NCI-H510A (cell line): ENCODE data around the gene SLC38A2.
"Not testable (repeated sequence)": the region's sequence is repeated elsewhere in the genome, so short reads cannot be mapped to it uniquely, and the experiment has no call there.

Experiments
- DNase-seq: peaks from one replicate; lab custom pipeline; 2025; lab: John Stamatoyannopoulos, UW

Gene SLC38A2

DNA sequence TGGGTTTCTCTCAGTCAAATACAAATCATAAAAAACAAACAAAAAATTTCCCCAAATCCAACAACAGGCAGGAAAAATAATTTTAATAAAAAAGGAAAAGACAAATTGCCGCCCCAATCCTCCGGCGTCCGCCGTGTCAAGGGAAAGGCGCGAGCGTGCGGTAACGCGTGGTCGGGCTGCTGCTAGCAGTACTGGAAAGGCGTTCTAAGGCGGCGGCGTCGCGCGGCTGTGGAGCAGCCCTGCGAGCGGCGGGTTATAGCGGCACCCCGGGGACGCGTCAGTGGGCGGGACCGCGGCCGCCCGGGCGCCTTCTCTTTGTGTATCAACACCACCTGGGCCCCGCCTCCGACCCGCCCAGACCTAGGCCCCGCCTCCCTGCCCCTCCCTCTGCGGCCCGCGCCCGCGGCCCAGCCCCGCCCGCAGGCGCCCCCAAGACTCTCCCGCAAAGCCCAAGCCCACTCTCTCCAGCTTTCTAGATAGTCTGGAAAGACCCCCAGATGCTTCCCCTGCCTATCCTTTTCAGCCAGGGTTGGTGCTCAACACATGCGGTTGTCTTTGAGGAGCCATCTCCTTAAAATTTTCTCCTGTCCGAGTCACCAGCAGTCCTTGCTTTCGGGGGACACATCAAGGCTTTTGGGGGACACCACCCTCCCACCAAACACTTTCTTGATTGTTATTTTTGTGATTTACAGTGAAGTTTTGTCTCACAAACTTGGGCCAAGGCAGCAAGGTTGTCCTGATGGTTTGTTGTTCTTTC, at the start of gene SLC38A2:
Gene SLC38A2, minus strand, starts transcription at position 230 of the 757 bp plus-strand sequence. CDS start 1,480 bp downstream, outside the sequence.
- peak; percentile 72 for DNase-seq

DNA sequence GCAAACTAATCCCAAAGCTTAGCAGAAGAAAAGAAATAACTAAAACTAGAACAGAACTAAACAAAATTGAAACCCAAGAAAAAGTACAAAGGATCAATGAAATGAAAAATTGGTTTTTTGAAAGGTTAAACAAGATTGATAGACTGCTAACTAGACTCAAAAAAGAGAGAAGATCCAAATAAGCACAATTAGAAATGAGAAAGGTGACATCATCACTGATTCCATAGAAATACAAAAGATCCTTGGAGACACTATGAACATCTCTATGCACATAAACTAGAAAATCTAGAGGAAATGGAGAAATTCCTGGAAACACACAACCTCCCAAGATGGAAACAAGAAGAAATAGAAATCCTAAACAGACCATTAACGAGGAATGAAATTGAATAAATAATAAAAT, 47.1 kb upstream of the SLC38A2 start:
- DNase-seq = no peak

DNA sequence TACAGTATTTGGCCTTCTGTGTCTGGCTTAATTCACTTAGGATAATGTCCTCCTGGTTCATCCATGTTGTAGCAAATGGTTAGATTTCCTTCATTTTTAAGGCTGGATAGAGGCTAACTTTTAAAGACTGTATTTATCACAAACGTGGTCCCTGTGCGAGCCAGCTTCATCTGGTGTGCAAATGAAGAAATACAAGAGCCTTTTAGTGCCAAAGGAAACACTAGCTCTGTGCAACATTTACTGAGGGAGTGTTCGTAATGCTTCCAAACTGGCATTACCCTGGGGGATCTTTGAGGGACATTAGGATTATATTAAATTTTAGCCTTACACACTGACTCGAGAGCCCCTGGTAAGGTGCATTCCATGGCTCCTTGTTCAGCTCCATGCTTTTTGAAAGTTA, 43.0 kb upstream of the SLC38A2 start:
- DNase-seq = no peak

DNA sequence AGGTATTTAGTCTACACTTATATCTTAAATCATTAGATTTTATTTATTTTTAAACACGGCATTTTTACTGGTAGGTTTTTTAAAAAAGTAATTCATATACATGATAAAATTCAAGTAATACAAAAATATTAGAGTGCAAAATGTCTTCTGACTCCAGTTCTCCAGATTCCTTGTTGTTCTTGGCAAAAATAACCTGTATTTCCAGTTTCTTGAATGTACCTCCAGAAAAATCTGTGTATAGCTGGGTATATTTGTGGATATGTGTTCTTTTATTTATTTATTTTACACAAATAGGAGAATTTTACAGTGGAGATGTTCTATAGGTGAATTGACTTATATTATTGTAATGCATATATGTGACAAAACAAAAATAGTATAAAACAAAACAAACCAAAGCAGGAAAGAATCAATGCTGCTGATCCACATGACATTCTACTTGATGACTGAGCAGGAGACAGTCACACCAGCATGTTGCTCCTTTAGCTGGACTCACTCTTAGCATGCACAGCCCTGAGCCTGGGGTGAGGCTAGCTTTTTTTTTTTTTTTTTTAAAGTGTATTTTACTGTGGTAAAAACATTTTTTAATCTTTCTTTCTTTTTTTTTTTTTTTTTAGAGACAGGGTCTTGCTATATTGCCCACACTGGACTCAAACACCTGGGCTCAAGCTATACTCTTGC, 42.2 kb upstream of the SLC38A2 start:
- no peak for DNase-seq

DNA sequence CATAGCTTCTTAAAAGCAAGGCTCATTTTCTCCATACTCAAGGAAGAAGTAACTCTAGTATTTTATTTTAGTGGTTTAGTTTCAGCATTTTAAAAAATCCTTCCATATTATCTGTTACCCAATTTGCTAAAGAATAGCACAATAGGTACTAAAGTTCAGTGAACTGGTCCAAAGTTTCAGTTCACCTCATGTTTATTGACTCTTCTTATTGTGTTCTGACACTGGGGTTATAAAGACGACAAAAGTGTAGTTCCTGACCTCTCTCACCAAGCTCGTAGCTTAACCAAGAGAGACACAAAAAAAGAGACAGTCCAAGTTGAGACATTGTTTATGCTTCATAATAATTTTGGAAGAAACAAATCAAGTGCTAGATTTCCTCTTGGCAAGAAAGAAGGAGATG, 40.8 kb upstream of the SLC38A2 start:
- DNase-seq = no peak

DNA sequence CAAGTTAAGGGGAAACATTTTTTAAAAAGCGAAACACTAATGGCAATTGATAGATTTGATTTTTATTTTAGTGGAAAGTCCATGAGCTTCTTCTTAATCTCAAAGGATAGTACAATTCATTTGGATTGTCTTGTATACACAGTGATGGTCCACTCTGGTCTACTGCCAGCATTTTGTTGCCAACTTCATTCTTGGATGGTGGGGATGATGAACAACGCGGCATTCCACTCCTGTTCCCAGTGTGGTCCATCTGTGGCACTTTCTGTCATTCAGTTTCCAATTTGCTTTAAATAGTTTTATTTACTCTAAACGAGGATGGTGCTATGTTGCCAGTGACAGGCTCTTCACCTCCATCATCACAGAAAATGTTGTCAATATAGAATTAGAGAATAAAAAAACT, 40.3 kb upstream of the SLC38A2 start:
- no peak for DNase-seq

DNA sequence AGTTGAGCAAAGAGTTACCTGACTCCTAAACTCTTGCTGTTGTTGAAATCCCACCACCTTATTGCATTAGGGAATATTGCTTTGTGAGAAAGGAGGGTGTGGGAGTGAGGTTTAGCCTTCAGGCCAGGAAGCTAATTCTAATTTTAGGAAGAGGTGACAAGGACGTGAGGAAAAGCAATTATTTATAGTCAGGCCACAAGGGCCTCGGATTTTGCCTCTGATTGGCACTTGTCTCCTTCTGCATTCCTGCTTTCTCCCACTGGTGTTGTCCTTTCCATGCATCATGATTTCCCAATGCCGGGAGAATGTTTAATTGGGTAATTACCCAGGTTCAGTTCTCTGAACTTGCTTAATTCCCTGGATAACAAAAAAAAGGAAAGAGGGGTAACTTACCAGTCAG, 37.9 kb upstream of the SLC38A2 start:
- no peak for DNase-seq

DNA sequence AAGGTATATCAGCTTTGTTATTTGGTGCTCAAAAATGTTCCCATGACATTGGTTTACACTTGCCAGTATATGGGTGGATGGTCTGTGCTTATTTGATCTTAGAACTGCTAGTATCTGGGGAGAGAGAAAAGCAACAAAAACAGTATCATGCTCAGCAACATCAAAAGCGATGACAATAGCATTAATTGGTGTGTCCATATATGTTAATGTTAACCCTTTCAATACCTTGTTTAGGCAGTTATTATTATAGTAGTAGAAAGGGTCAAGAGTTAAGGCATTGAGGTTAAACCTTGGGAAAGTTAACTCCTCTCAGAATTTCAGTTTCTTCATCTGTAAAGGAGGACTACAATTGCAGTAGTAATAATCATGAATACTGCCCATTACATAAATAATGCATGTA, 37.4 kb upstream of the SLC38A2 start:
- DNase-seq = no peak

DNA sequence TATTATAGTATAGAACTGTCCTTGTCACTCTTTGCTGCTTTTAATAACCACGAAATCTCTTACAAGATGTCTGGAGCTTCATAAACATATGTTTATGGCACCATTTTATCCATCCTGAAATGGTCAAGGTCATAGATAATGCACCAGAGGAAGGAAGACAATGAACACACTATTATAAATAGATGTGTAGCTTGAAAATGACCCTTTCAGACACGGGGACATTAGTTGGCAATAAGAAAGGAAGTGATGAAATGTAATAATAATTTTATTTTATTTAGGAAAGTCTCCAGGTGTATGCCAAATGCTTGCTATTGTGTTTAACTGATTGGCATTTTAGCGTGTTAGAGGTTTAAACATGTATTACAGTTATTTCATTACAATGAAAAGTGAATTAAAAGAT, 36.8 kb upstream of the SLC38A2 start:
- DNase-seq = no peak

DNA sequence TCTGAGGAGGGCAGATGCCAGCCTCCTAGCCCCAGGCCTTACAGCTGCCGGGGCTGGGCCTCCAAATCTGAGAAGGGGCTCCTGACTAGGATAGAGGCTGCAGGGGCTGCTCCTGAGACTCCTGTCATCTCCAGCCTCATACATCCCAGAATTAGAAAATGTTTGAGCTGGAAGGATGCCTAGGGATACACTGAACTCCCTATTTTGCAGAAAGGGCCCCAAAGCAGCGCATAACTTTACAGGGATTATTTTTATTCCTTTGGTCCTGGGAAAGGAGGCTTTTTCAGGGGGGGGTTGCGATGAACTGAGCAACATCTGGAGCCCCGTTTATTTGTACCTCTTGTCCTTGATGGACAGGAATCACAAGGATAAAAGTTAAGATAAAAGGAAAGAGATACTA, 35.9 kb upstream of the SLC38A2 start:
- DNase-seq = no peak

DNA sequence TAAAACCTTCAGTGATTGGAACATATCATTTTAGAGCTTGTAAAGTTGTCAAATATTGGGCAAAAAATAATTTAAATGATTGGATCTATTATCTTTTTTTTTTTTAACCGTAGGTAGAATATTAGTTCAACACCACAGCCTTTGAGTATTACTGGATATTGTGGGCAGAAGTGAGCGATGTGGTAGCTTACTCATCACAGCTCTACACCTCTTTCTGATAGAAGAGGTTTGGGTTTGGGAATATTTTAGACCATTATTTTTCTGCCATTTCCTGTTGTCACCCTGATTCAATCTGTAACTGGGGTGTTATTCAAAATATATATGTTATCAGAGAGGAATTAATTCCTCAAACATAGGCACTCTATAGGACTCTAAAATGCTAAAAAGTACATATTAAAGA, 34.8 kb upstream of the SLC38A2 start:
- no peak for DNase-seq

DNA sequence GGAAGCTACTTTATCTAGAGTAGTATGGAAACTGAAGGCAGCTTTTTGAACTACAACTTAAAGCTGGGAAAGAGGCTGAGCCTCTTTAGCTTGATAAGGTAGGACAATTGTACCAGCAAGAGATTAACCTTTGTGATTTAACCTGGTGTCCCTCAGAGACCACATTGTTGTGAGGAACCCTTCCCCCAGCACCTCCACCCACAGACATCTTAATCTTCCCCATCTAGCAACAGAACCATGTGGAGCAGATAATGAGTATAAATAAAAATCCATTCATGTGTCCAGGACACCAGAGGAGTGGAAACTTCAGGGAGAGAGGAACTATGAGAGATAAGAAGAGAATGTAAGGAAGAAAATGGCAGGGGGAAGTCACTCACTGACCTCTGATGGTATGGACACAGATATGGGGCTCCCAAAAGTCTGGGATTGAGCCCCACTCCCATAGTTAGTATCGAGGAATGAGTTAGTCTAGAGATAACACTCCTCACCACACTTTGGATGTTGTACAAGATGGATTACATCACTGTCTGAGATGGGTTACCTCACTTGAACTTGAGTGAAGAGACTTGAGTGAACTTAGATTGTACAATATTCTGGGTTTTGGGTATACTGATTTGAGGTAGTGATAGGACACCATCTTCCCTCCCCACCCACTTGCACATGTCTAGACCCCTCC, 33.9 kb upstream of the SLC38A2 start:
- DNase-seq = no peak

DNA sequence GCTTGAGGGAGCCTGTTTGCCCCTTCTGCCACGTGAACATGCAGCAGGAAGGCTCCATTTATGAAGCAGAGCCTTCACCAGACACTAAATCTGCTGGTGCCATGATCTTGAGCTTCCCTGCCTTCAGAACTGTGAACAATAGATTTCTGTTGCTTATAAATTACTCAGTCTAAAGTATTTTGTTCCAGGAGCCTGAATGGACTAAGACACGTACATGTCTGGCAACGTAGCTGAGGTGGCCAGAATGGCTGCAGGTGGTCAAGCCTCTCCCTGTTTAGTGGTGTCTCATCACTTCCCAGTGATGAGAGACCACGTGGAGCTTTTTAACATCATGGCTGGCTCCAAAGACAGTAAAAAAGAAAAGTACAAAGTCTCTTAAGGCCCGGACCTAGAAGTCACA, 32.2 kb upstream of the SLC38A2 start:
- DNase-seq = no peak

DNA sequence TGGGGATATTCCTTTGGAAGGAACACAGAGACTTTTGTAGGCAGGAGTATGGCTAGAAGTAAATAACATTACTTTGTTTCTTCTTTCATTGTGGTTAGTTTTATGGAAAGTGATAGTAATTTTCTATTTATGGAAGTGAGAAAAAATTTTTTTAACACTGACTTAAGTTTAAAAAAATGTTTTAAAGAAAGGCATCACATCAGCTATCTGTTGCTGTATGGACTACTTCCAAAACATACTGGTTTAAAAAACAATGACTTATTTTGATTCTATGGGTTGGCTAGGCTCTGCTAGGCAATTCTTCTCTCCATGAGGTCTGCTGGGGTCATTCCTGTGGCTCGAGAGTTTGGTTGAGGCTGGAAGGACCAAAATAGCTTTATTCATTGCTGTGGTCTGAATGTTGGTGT, 31.7 kb upstream of the SLC38A2 start:
- DNase-seq = no peak

DNA sequence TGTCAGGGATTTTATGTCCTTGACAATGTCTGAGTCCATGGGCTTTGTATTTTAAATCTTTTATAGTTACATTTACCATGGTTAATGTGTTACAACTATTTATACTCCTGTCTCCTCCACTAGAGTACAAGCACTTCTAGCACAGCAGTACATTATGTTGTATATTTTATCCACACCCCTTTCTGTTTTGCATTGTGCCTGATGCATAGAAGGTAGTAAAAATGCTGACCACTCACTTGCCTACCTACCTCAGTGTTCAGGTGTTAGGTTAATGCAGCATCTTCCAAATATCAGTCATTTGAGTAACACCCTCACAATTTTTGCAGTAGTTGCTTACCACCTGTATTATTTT, 31.1 kb upstream of the SLC38A2 start:
- DNase-seq = no peak

DNA sequence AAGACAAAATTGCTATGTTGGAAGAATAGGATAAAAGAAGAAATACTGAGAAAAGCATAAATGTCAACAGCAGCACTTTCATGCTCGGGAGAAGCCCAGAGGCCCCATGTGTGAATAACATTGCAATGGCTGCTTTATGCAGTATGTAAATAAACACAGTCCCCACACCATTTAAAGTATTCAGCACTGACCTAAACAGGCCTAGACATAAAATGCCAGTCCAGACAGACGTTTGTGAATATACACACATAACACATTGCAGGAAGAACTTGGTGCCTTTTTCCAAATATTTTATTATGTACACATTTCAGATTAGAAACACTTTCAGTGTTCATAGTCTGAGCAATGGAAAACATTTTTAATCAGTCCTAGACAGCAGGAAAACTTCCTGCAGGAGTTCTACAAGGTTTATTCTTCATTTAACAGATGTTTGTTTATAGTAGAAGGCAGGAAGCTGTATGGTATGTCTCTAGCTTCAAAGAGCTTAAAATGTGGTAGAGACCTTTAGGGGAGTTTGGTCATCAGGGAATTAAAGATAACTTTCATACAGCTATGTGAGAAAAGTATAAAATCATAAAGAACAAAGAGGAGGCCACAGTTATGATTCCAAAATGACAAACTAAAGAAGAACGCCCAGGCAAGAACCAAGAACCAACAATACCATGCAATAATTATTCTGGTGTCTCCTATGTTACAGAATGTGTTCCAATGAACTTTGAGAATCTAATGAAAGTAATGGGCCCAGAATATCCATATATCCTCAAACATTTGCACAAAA, 30.6 kb upstream of the SLC38A2 start:
- DNase-seq = no peak

DNA sequence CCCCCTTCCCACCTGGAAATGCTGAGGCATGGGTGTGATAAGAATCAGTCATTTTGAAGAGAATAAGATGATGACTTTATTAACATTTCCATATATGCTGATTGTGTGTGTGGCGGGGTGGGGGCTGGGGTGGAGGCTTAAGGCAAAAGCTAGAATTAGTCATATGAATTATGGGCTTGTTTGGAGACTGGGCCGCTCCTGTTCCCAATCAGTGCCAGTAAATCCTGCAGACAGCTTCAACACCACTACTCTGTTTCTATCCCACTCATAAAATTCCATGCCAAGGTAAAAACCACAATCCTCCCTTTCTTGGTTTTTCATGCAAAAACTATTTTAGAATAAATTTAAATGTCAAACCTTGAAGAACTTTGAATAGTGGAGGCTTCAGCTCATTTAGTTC, 29.9 kb upstream of the SLC38A2 start:
- DNase-seq = no peak

DNA sequence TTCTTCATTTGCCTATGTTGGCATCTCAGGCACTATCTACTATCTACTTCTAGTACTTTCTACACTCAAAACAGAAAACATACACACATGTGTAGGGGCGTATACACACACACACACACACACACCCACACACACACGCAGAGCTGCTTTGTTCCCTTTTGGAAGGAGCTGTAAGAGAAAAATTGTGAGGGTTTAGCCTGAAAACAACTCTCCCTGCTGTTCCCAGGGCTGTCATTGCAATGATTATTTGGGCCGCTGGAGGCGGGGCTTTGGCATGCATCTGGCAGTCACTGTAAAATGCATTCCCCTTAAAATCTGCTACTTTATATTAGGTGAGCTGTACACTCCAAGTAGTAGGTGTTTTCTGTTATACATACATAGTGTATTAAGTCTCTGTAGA, 29.1 kb upstream of the SLC38A2 start:
- DNase-seq = no peak

DNA sequence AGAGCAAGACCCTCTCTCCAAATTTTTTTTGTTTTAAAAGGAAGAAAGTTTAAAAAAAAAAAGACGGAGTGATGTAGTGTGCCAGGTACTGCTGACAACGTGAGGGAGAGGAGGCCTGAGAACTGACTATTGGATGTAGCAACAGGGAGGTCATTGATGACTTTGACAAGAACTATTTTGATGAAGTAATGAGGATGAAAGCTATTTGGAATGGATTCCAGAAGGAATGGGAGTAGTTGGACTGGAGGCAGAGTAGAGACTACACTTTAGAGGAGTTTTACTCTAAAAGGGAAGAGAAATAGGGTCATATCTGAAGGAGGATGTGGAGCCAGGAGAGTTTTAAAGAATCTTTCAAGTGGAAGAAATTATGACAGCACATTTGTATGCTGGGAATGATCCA, 27.8 kb upstream of the SLC38A2 start:
- no peak for DNase-seq

DNA sequence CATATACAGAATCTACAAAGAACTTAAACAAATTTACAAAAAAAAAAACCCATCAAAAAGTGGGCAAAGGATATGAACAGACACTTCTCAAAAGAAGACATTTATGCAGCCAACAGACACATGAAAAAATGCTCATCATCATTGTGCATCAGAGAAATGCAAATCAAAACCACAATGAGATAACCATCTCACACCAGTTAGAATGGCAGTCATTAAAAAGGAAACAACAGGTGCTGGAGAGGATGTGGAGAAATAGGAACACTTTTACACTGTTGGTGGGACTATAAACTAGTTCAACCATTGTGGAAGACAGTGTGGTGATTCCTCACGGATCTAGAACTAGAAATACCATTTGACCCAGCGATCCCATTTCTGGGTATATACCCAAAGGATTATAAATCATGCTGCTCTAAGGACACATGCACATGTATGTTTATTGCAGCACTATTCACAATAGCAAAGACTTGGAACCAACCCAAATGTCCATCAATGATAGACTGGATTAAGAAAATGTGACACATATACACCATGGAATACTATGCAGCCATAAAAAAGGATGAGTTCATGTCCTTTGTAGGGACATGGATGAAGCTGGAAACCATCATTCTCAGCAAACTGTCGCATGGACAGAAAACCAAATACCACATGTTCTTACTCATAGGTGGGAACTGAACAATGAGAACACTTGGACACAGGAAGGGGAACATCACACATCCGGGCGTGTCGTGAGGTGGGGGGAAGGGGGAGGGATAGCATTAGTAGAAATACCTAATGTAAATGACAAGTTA, 27.1 kb upstream of the SLC38A2 start:
- DNase-seq = not testable (repeated sequence)

DNA sequence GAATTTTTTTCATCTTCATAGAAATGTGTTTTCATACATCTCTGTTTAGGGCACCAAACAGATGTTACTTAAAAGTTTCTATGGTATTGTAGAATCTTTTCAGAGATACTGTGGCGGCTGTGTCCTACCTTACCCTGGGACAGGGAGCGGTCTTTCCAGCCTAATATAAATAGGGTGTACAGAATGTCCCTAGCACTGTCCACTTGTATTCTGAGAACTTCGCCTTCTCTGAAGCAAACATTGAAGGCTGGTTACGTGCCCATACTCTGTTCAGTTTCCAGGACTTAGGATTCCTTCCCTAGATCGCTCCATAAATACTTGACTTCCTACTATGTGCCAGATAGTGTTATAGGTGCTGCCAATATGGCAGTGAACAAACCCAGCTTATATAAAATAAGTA, 24.3 kb upstream of the SLC38A2 start:
- no peak for DNase-seq

DNA sequence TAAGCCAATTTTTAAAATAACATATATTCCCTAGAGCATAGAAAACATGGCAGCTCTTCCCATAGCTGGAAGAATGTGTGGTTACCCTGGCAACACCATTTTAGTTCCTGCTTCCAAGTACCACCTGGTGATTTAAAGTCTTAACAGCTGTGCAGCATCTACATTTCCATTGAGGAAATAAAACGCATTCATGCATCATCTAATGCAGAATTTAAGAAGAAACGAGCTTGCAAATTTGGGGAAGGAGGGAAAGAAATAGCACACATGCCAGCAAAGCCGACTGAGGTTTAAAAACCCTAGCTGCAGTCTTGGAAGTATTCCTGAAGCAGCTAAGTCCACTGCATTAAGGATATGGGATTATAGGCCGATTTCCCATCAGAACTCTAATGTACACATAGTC, 22.8 kb upstream of the SLC38A2 start:
- DNase-seq = no peak
